IPS-NIHi7 (cell line): ENCODE measurements around the gene NCK1.

Experiments
- DNase-seq: peaks from one replicate; pipeline ENCODE4 v3.0.0; 2012; ENCODE audit warnings: mixed read lengths; ENCODE audit errors: extremely low spot score

Gene NCK1

GRCh38 chr3:136861890-136862616 lies at the start of gene NCK1:
Gene NCK1, plus strand, starts transcription at chr3:136862208. Its CDS starts 65,794 bp downstream, at chr3:136928002.
- DNase-seq: peak; percentile 98

DNA sequence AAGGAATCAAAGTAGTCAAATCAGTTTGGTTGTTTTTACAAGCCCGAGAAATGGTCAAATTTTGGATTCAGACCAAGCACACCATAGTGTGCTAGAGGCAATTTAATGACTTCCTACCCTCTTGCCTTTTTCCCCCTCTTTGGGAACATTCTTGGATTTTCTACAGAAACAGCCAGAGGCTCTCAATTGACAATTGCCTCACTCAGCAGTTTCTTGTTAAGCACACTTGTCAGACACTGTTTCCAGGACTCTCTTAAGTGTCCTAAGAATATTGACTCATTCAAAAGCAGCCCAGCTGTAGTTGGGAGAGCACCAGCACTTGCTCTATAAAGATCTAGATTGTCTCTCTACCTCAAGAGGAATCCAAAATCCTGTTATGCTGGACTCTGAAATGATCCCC lies 44.6 kb upstream of the NCK1 start:
- no peak for DNase-seq

DNA sequence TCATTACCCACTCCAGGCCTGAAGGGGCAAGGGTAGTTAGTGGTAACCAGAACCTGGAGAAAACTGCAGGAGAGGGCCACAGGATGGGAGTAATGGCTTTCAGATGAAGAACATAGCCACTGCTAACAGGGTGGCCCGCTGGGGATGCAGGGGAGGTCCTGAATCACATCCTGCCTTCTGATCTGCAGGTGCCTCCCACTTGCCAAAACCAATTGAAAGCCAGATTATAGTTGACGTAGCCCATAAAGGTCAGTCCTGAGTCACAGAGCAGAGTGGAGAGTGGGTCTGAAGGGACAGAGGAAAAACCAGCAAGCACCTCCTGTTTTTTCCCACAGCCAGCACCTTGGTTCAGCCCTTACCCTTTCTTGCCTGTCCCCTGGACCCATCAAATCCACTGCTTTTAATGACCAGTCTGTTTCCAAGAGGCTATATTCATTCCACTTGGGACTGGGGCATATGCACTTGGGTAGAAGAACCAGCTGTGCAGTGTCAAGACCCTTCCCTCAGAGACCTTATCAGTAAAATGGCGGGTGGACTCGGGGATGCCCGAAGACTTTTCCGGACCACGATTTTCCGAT lies 43.7 kb upstream of the NCK1 start:
- DNase-seq: peak; percentile 71

GRCh38 chr3:136818769-136819391 lies 43.1 kb upstream of the NCK1 start, which contains the start of gene SLC35G2:
Gene SLC35G2, plus strand, starts transcription at chr3:136819126. Its CDS starts 35,335 bp downstream, at chr3:136854461.
- DNase-seq: peak; percentile 78

GRCh38 chr3:136819392-136819730 lies 42.6 kb upstream of the NCK1 start:
- DNase-seq: peak; percentile 58

DNA sequence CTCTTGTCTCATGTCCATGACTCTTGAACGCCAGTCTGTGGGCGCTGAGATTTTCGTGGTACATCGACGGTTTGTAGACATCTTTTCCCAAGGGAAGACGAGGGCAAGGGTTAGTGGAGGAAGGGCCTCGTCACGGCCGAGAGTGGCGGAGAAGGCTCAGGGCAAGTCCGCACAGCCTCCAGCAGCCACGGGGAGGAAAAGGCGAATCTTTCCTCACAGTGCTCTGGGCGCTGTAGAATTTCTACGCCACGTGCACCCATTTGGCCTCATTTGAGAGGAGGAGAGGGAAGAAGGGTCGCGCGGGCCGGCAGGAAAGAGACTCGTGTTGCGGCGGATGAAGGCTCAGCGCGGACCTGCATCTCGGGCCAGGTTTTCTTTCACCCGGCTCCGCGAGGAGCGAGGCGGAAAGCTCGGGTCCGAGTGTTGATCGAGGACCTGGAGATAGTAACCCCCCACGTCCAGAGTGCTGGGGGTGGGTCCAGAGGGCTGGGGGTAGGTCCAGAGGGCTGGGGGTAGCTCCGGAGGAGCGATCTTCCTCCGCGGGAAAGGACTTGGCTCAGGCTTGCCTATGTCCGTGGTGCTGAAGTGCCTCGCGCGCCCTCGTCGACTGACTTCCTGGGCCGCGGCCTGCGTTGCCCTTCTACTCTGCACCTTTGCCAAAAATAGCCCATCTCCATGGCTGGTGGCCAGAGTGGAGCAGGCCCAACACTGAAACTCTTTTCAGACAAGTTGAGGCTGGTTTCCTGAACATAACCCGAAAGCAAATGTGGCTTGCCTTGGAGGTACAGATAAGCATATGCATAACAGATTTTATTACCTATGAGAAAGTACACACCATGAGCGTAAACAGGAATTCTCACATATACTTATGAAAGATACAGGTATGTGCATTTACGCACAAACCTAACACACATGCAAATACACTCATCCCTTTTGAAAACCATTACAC lies 42.0 kb upstream of the NCK1 start:
- DNase-seq: peak; percentile 77

DNA sequence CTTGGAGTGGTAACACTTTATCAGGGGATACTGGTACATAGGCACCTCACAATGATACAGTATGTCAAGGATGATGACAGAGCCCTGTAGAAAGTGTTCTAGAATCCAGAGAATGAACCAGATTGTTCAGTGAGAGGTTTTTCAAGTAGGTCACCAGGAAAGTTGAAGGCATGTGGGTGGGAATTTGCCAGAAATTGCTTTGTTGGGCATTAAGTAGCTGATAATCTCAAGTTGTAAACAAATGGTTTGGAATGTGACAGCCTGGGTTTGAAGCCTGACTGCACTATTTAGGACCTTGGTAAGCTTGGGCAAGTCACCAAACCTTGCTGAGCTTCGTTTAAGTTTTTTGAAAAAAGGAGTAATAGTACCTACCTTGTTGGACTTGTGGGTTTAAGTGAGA lies 30.5 kb upstream of the NCK1 start:
- no peak for DNase-seq

DNA sequence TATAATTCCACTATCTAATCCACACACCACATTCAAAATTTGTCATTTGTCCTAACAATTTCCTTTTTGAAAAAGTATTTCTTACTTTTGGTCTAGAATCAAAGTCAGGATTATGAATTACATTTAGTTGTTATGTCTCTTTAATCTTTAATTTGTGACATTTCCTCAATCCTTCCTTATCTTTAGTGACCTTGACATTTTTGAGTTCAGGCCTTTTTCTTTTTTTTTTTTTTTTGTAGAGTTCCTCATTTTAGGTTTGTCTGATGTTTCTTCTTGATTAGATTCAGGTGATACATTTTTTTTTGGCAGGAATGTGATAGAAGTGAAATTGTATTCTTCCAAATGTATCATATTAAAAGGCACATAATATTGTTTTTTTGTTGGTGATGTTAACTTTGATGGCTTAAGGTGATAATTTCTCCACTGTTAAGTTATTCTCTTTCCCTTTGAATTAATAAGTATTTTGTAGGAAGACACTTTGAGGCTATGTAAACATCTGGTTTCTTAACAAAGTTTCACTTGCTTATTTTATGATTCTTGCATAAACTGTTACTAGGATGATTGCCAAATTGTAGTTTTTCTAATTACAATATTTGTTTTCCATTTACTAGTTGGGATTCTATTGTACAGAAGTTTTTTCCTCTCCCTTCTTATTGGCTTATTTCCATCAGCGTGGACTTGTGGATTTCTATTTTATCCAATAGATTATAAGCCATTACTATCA lies 26.8 kb upstream of the NCK1 start:
- no peak for DNase-seq

- DNase-seq: no peak
These were observed 26.0 kb upstream of the NCK1 start for GRCh38 chr3:136835813-136836510.

GRCh38 chr3:136836511-136837156 lies 25.4 kb upstream of the NCK1 start:
- DNase-seq: no peak

DNA sequence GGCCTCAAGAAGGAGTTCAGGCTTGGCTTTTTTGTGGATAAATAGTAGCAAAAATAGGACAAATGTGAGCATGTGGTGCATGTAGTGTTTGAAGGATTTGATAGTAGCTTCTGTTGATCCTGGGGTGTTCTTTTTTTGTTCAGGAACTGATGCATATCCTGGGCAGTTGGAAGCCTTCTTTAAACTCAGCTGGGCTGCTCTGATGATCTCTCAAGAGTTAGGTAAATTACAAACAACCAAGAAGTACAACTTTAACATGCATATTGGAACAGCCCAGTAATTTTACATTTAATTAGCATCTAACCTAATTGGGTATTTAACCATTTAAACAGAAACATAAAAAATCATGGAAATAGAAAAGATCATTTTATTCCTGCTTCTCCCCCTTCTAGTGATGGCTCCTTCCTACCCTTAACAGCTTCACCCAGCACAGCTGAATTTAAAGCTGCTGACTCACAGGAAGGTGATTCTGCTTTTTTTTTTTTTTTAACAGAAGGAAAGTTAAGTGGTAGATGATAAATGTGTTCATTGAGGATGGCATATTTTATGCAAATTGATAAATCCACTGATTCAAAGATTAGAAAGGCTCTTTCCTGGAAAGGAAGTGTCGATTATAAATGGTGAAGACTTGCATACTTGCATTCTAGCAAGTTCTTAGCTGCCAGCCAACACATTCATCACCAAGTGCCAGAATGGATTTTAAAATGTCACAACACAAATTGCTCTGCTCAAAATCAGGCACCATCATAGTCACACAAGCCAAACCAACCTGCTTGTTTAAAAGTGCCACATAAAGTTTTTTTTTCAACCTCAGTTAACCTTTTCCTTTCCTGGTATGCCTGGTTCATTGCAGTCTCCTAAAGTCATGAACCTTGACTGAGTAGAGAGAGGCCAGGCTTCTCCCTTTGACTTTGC lies 23.1 kb upstream of the NCK1 start:
- no peak for DNase-seq

DNA sequence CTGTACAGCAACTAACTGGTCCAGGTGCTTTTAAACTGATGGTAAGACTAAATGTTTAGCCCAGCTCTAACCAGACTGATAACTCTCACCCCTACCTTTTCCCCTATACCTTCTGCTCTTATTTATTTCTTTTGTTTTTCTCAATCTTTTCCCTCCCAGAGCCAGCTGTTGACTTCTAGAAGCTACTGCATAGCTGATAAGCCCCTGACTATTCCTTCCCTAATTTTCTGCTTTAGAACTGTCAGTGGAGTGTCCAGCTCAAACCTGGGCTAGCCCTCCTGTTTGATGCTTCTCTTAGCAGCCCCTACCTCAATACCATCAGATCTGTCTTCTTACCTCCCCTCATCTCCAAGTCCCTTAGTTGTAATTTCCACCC lies 22.5 kb upstream of the NCK1 start:
- DNase-seq: no peak

- DNase-seq: no peak
These were observed 21.8 kb upstream of the NCK1 start for GRCh38 chr3:136840252-136840651.

DNA sequence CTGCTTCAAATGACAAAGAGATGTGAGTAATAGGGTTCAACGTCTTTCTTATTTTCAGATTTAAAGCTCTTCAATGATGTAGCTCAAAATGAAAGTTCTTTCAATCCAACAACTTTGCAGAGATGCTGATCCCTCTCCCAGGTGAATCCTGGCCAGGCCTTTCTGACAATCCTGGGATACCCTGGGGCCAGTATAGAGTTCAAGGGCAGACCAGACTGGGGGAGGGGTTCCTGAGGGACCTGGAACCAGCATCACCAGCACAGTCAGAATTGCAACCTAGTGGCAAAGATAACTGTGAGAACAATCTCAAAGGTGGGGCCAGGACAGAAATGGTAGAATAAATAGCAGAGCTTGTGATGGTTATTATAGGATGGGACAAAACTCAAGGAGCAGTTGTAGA lies 19.7 kb upstream of the NCK1 start:
- DNase-seq: no peak

- DNase-seq: no peak
These were observed 17.3 kb upstream of the NCK1 start for GRCh38 chr3:136844724-136845123.

DNA sequence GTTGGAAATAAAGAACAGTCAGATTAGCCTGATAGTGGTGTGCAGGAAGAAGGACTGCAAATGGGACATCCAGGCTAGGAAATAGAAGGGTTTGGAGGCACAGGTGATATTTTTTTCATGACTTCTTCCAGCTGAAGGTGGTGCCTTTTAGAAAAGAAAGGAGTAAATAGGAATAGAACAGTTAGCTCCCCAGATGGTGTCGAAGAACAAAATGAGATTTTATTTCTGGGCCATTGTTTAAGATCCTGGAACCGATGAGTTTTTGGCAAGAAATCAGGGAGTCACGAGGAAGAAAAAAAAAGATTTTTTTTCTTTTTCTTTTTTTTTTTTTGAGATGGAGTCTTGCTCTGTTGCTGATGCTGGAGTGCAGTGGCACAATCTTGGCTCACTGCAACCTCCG lies 9.8 kb upstream of the NCK1 start:
- DNase-seq: no peak

- DNase-seq: no peak
These were observed 5.3 kb upstream of the NCK1 start for GRCh38 chr3:136856665-136857064.

DNA sequence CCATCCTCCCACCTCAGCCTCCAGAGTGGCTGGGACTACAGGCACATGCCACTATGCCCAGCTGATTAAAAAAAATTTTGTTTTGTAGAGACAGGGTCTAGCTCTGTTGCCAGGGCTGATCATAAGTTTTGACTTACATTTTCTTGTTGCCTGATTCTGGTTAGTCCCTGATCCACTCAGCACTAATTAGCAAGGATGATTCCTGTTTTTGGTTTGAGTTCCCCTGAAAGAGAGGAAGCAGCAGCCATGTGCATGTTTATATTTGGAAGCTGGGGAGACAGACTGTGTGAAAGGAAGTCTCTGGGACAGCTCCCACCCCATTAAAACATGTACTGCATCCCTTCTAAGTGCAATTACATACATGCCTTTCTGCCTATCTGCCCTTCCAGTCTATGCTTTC lies 3.6 kb upstream of the NCK1 start:
- DNase-seq: no peak

DNA sequence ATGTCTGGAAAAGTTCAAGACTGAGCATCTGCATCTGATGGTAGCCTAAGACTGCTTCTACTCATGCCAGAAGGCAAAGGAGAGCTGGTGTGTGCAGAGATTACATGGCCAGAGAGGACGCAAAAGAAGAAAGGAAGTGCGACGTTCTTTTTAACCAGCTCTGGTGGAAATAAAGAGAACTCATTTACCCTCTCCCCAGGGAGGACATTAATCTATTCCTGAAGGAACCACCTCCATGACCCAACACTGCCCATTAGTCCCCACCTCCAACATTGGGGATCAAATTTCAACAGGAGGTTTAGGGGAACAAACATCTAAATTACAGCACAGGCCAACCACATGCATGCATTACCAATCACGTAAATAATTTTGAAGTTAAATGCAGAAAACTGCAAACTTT lies 1.5 kb upstream of the NCK1 start:
- peak; percentile 30 for DNase-seq
